Stimulated activated CD8-positive, alpha-beta memory T cell treated with anti-CD3 and anti-CD28 coated beads, Interleukin-12 subunit alpha, Interleukin-12 subunit beta, amount 100 ng/mL, for 1 hour (primary cell): ENCODE measurements around the gene MCC.

Experiments used
- DNase-seq: peaks from one replicate; pipeline ENCODE4 v3.0.0-alpha.2; 2020; ENCODE audit warnings: low read depth

Gene MCC

GRCh38 chr5:113487781-113488644 is at the start of gene MCC:
Gene MCC (minus strand): TSS chr5:113488453.
- no peak for DNase-seq

GRCh38 chr5:113531481-113532159 is 43.4 kb upstream of the MCC start:
- DNase-seq = no peak

GRCh38 chr5:113527746-113528145 is 39.5 kb upstream of the MCC start:
- no peak for DNase-seq

GRCh38 chr5:113526421-113526820 is 38.2 kb upstream of the MCC start:
- no peak for DNase-seq

- no peak for DNase-seq
Observed at GRCh38 chr5:113524927-113525326, 36.7 kb upstream of the MCC start.

GRCh38 chr5:113523168-113523567 is 34.9 kb upstream of the MCC start:
- DNase-seq = no peak

- no peak for DNase-seq
Observed at GRCh38 chr5:113520899-113521298, 32.6 kb upstream of the MCC start.

GRCh38 chr5:113520429-113520828 is 32.2 kb upstream of the MCC start:
- DNase-seq = no peak

- DNase-seq = no peak
Observed at GRCh38 chr5:113519412-113519811, 31.2 kb upstream of the MCC start.

GRCh38 chr5:113518884-113519283 is 30.6 kb upstream of the MCC start:
- no peak for DNase-seq

- no peak for DNase-seq
Observed at GRCh38 chr5:113514289-113514635, 26.0 kb upstream of the MCC start.

GRCh38 chr5:113513384-113514288 is 25.4 kb upstream of the MCC start, which contains the start of gene YTHDC2:
Gene YTHDC2 (plus strand): TSS chr5:113513694. CDS start chr5:113513896, 202 bp downstream.
- DNase-seq = peak; percentile 73

- no peak for DNase-seq
Observed at GRCh38 chr5:113512341-113512740, 24.1 kb upstream of the MCC start.

GRCh38 chr5:113510836-113511451 is 22.7 kb upstream of the MCC start:
- no peak for DNase-seq

GRCh38 chr5:113508756-113509155 is 20.5 kb upstream of the MCC start:
- DNase-seq = no peak

GRCh38 chr5:113507601-113508000 is 19.3 kb upstream of the MCC start:
- DNase-seq = no peak

GRCh38 chr5:113505181-113505580 is 16.9 kb upstream of the MCC start:
- no peak for DNase-seq

GRCh38 chr5:113503146-113503545 is 14.9 kb upstream of the MCC start:
- no peak for DNase-seq

- no peak for DNase-seq
Observed at GRCh38 chr5:113502073-113502472, 13.8 kb upstream of the MCC start.

- DNase-seq = no peak
Observed at GRCh38 chr5:113495422-113495841, 7.2 kb upstream of the MCC start.

- no peak for DNase-seq
Observed at GRCh38 chr5:113493446-113493845, 5.2 kb upstream of the MCC start.

- no peak for DNase-seq
Observed at GRCh38 chr5:113491022-113491421, 2.8 kb upstream of the MCC start.
